ENCODE results near the gene ACOT7.

GRCh38 chr1:6357243-6357936, 36.2 kb downstream of the ACOT7 start:
- TF ChIP-seq REST (IDR thresholded peaks at IDR 0.05; ENCODE audit: low read depth) = no peak
- TF ChIP-seq CEBPB (IDR thresholded peaks at IDR 0.05) = no peak
- TF ChIP-seq MAX (IDR thresholded peaks at IDR 0.05) = no peak
- TF ChIP-seq EGR1 (IDR thresholded peaks at IDR 0.05) = no peak
- no peak for TF ChIP-seq NFIC (IDR thresholded peaks at IDR 0.05)
- TF ChIP-seq EP300 (IDR thresholded peaks at IDR 0.05; ENCODE audit: borderline replicate concordance) = no peak
- TF ChIP-seq USF1 (IDR thresholded peaks at IDR 0.05) = no peak
